H1 (cell line): ENCODE data around the gene P4HA3. TPM values are rescaled to one million over a fixed set of nuclear protein-coding genes. Genes with fewer than 3 reads are reported as not detected.

Experiments used
- CTCF ChIA-PET: fragments of 300-600 bp; sonication (Branson Sonifier 250); formaldehyde crosslinking; loops from one replicate; lab custom pipeline; 2021; ENCODE audit not compliant: partially characterized antibody; lab: Charles Lee
- POLR2A ChIA-PET: fragments of 300-600 bp; sonication (Branson Sonifier 250); formaldehyde crosslinking; loops from one replicate; lab custom pipeline; 2021; ENCODE audit warnings: inconsistent platforms; ENCODE audit not compliant: partially characterized antibody; lab: Charles Lee
- DNase-seq, 2 experiments: peaks; one replicate each; pipeline versions ENCODE4 v3.0.0 to v3.0.0-alpha.2; 2010 to 2022; ENCODE audit warnings: low spot score in 2 of 2, low read depth in 1 of 2, mixed read lengths in 1 of 2
- FAIRE-seq: peaks from 2 replicates; lab custom pipeline; 2011; peaks lifted over from hg19 to GRCh38; lab: Jason Lieb, UNC
- H2AFZ ChIP-seq: 2 replicates; pipeline ENCODE4 v1.8.1; 2012; ENCODE audit warnings: low read length, inconsistent platforms
- H2AK5ac ChIP-seq: 2 replicates; pipeline ENCODE4 v1.6.1; 2013; ENCODE audit warnings: low read depth, low read length
- H2BK120ac ChIP-seq: replicated peaks from 2 replicates; pipeline ENCODE3; 2013; ENCODE audit warnings: low read depth, low read length, inconsistent platforms
- H2BK12ac ChIP-seq: 2 replicates; pipeline ENCODE4 v1.6.1; 2013; ENCODE audit warnings: low read depth, low read length
- H2BK15ac ChIP-seq: 2 replicates; pipeline ENCODE4 v1.6.1; 2013; ENCODE audit warnings: low read length
- H2BK20ac ChIP-seq: 2 replicates; pipeline ENCODE4 v1.6.1; 2013; ENCODE audit warnings: low read length
- H2BK5ac ChIP-seq: 2 replicates; pipeline ENCODE4 v1.6.1; 2013; ENCODE audit warnings: low read depth, low read length
- H3K14ac ChIP-seq: 2 replicates; pipeline ENCODE4 v1.6.1; 2013; ENCODE audit warnings: inconsistent platforms; ENCODE audit not compliant: insufficient read length
- H3K18ac ChIP-seq: 2 replicates; pipeline ENCODE4 v1.6.1; 2013; ENCODE audit warnings: low read length; ENCODE audit errors: extremely low read depth
- H3K23ac ChIP-seq: 2 replicates; pipeline ENCODE4 v1.6.1; 2013; ENCODE audit warnings: inconsistent platforms; ENCODE audit not compliant: insufficient read length
- H3K23me2 ChIP-seq: 2 replicates; pipeline ENCODE4 v1.6.1; 2013; ENCODE audit warnings: low read depth, low read length
- H3K27ac ChIP-seq: 2 replicates; pipeline ENCODE4 v1.6.1; 2011; ENCODE audit warnings: low read depth, low read length, inconsistent platforms
- H3K27me3 ChIP-seq, 4 experiments: replicated peaks in 1 of 4; 1 replicate in 1 of 4; 2 replicates in 3 of 4; pipeline versions ENCODE4 v1.6.1 to v1.8.1; 2011 to 2013; ENCODE audit warnings: low read length in 3 of 4, mild to moderate bottlenecking in 3 of 4, inconsistent platforms in 2 of 4, mixed read lengths in 2 of 4, moderate library complexity in 1 of 4; ENCODE audit not compliant: control insufficient read depth in 3 of 4, insufficient read depth in 3 of 4; ENCODE audit errors: extremely low read depth in 1 of 4
- H3K36me3 ChIP-seq, 4 experiments: 2 replicates each; pipeline versions ENCODE4 v1.6.1 to v1.8.1; 2011 to 2013; ENCODE audit warnings: mild to moderate bottlenecking in 4 of 4, low read length in 3 of 4, moderate library complexity in 2 of 4, control low read depth in 1 of 4, inconsistent platforms in 1 of 4; ENCODE audit not compliant: insufficient read depth in 4 of 4, control insufficient read depth in 2 of 4
- H3K4ac ChIP-seq: replicated peaks from 2 replicates; pipeline ENCODE3; 2013; ENCODE audit warnings: low read length, low read depth, mixed read lengths, inconsistent platforms; ENCODE audit not compliant: insufficient read length
- H3K4me1 ChIP-seq, 4 experiments: replicated peaks in 1 of 4; 1 replicate in 1 of 4; 2 replicates in 3 of 4; pipeline versions ENCODE4 v1.6.1 to v1.8.1; 2011 to 2013; ENCODE audit warnings: low read length in 3 of 4, inconsistent platforms in 2 of 4, mixed read lengths in 1 of 4; ENCODE audit not compliant: insufficient read depth in 4 of 4, control insufficient read depth in 3 of 4
- H3K4me2 ChIP-seq, 2 experiments: 2 replicates each; pipeline versions ENCODE4 v1.6.1 to v1.8.1; 2011 to 2013; ENCODE audit warnings: low read depth in 2 of 2, low read length in 2 of 2, control low read depth in 1 of 2, inconsistent platforms in 1 of 2, mild to moderate bottlenecking in 1 of 2; ENCODE audit not compliant: insufficient read depth in 1 of 2
- H3K4me3 ChIP-seq, 4 experiments: fragments of 200-600, 300-600 bp in 1 of 4; sonication (generic), shearing (Covaris generic), sonication (Bioruptor Twin) in 1 of 4; 2 replicates each; pipeline versions ENCODE4 v1.5.1 to v1.8.1; 2011 to 2016; ENCODE audit warnings: low read length in 4 of 4, low read depth in 3 of 4, control low read depth in 2 of 4, inconsistent platforms in 2 of 4, mild to moderate bottlenecking in 2 of 4, mixed read lengths in 1 of 4, moderate library complexity in 1 of 4; ENCODE audit not compliant: insufficient read depth in 2 of 4; ENCODE audit errors: extremely low read depth in 1 of 4
- H3K56ac ChIP-seq: replicated peaks from 2 replicates; pipeline ENCODE3; 2013; ENCODE audit warnings: low read depth, mild to moderate bottlenecking, mixed read lengths, low read length, inconsistent platforms; ENCODE audit not compliant: insufficient read length
- H3K79me1 ChIP-seq: 2 replicates; pipeline ENCODE4 v1.6.1; 2013; ENCODE audit warnings: low read depth, low read length, control low read depth
- H3K79me2 ChIP-seq, 2 experiments: 2 replicates each; pipeline versions ENCODE4 v1.6.1 to v1.8.1; 2012 to 2013; ENCODE audit warnings: low read length in 2 of 2, mild to moderate bottlenecking in 2 of 2, inconsistent platforms in 1 of 2; ENCODE audit not compliant: insufficient read depth in 2 of 2, control insufficient read depth in 1 of 2
- H3K9ac ChIP-seq, 4 experiments: replicated peaks in 1 of 4; 1 replicate in 1 of 4; 2 replicates in 3 of 4; pipeline versions ENCODE4 v1.6.1 to v1.8.1; 2011 to 2013; ENCODE audit warnings: low read depth in 3 of 4, low read length in 3 of 4, control low read depth in 2 of 4, mild to moderate bottlenecking in 2 of 4, moderate library complexity in 2 of 4, inconsistent platforms in 1 of 4; ENCODE audit errors: extremely low read depth in 1 of 4
- H3K9me3 ChIP-seq, 2 experiments: 2 replicates each; pipeline versions ENCODE4 v1.6.1 to v1.8.1; 2012 to 2013; ENCODE audit warnings: mild to moderate bottlenecking in 2 of 2, moderate library complexity in 2 of 2, control low read depth in 1 of 2, inconsistent platforms in 1 of 2, low read depth in 1 of 2, low read length in 1 of 2, mixed read lengths in 1 of 2; ENCODE audit not compliant: insufficient read depth in 2 of 2
- H4K20me1 ChIP-seq, 2 experiments: replicated peaks in 1 of 2; 2 replicates each; pipeline versions ENCODE3 to v1.8.1; 2011 to 2013; ENCODE audit warnings: inconsistent platforms in 2 of 2, low read length in 2 of 2, mild to moderate bottlenecking in 1 of 2; ENCODE audit not compliant: insufficient read depth in 2 of 2, control insufficient read depth in 1 of 2
- H4K5ac ChIP-seq: 2 replicates; pipeline ENCODE4 v1.6.1; 2013; ENCODE audit warnings: low read length, low read depth, mixed read lengths, inconsistent platforms; ENCODE audit not compliant: insufficient read length
- H4K8ac ChIP-seq: 2 replicates; pipeline ENCODE4 v1.8.0; 2013; ENCODE audit warnings: mild to moderate bottlenecking, moderate library complexity, low read length, inconsistent platforms; ENCODE audit not compliant: insufficient read depth; ENCODE audit errors: extremely low read depth
- H4K91ac ChIP-seq: replicated peaks from 2 replicates; pipeline ENCODE3; 2013; ENCODE audit warnings: low read length, mixed read lengths, inconsistent platforms; ENCODE audit not compliant: insufficient read length
- CREB1 ChIP-seq: IDR thresholded peaks from 2 replicates; pipeline ENCODE4 v1.6.1; 2012; ENCODE audit warnings: inconsistent platforms
- EP300 ChIP-seq, 2 experiments: IDR thresholded peaks; 1 replicate in 1 of 2; 2 replicates in 1 of 2; pipeline ENCODE4 v1.6.1; 2011 to 2012; ENCODE audit warnings: low read depth in 2 of 2, low read length in 2 of 2, mild to moderate bottlenecking in 2 of 2, borderline replicate concordance in 1 of 2, inconsistent platforms in 1 of 2, moderate library complexity in 1 of 2
- polyA plus RNA-seq, 7 experiments: library from polyadenylated mRNA; depleted of rRNA in 3 of 7; stranded (reverse) in 5 of 7; unstranded in 2 of 7; fragments of >200 nt in 5 of 7; fragments of 200-250 nt in 2 of 7; gene quantifications; 1 replicate in 5 of 7; 2 replicates in 1 of 7; 4 replicates in 1 of 7; pipeline versions ENCODE4 v1.2.1 to v1.2.3, GENCODE V29; 2011 to 2013; ENCODE audit warnings: missing spikeins in 2 of 7, mixed read lengths in 2 of 7
- total RNA-seq: library from RNA; stranded (reverse); fragmentation: NEBNext Ultra II Directional; extraction: Animal tissue kit (Norgen Biotek cat#: 25700); gene quantifications from 2 replicates; pipeline ENCODE4 v1.2.1, GENCODE V29; 2021
- TF ChIP-seq, protein P1 (sequence below): IDR thresholded peaks from 2 replicates; pipeline ENCODE4 v1.6.1; 2011; ENCODE audit warnings: low read depth, mild to moderate bottlenecking, low read length; ENCODE audit not compliant: insufficient read depth

The P4HA3 gene
- total and polyA plus RNA-seq, 2 of the 8 experiments (the other 6 are each of a cell fraction or from before 2014, with no cell fraction given): 0.06 TPM; not detected in 1

DNA sequence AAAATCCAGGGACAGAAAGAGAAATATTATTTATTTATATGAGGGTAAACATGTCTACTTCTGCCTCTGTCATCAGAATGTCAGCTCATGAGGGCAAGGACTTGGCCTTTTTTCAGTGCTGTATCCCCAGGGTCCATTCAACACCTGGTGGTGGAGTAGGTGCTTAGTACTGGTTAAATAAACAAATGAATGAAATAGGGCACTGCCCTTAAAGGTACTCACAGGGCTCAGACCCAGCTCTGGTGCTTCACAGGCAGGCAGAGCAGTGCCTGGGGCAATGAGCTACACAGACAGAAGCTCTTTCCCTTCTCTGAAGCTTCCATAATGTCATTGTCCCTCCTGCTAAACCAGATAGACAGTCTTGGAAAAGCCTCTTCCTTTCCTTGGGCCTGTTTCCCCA, 30.9 kb downstream of the P4HA3 start:
- H4K91ac ChIP-seq: no peak overlapping the region
- H3K9ac ChIP-seq: no peak overlapping the region
- H2BK20ac ChIP-seq: no peak overlapping the region
- H3K9me3 ChIP-seq: no peaks in the 10 kb centered on the region
- no peak for TF ChIP-seq EP300 (IDR thresholded peaks at IDR 0.05; ENCODE audit: borderline replicate concordance in 1 of 2, low read depth in 2 of 2, low read length in 2 of 2)
- TF ChIP-seq, protein P1, sequence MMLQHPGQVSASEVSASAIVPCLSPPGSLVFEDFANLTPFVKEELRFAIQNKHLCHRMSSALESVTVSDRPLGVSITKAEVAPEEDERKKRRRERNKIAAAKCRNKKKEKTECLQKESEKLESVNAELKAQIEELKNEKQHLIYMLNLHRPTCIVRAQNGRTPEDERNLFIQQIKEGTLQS: no peak
- no peak for TF ChIP-seq CREB1
- no peak for FAIRE-seq
- no peaks in the 10 kb centered on the region for H3K79me2 ChIP-seq
- H2AFZ ChIP-seq: no peak overlapping the region
- no peak overlapping the region for H4K5ac ChIP-seq
- H3K23me2 ChIP-seq: no peaks in the 10 kb centered on the region
- ChIA-PET POLR2A (no interaction called here), CTCF (interaction anchor here (0.6 kb wide), 1 partner anchor 25 kb away, joined by 3 read pairs; no protein-coding TSS in a partner anchor)
- no peak overlapping the region for H2BK120ac ChIP-seq
- H3K18ac ChIP-seq: no peak overlapping the region
- H3K4me1 ChIP-seq: no peaks in the 10 kb centered on the region
- H3K79me1 ChIP-seq: no peaks in the 10 kb centered on the region
- H3K14ac ChIP-seq: no peak overlapping the region
- H2BK5ac ChIP-seq: no peak overlapping the region
- no peak overlapping the region for H2BK12ac ChIP-seq
- H2BK15ac ChIP-seq: no peak overlapping the region
- no peaks in the 10 kb centered on the region for H3K36me3 ChIP-seq
- no peak overlapping the region for H3K4me3 ChIP-seq
- H3K4ac ChIP-seq: no peak overlapping the region
- no peak for DNase-seq
- H3K56ac ChIP-seq: no peak overlapping the region
- H4K8ac ChIP-seq: no peak overlapping the region
- H4K20me1 ChIP-seq: no peaks in the 10 kb centered on the region
- H3K23ac ChIP-seq: no peak overlapping the region
- H3K4me2 ChIP-seq: no peak overlapping the region
- H3K27me3 ChIP-seq: no peaks in the 10 kb centered on the region
- no peak overlapping the region for H3K27ac ChIP-seq
- H2AK5ac ChIP-seq: no peak overlapping the region
